Neural progenitor cell (in vitro differentiated cells): ENCODE results near the gene TTC39A.

ENCODE experiments used
- CTCF ChIP-seq: fragments of 200-600 bp; sonication (generic); IDR thresholded peaks from 2 replicates; pipeline ENCODE4 v1.5.1; 2017; ENCODE audit warnings: antibody characterized with exemption, mild to moderate bottlenecking
- EZH2 ChIP-seq: fragments of 200-600 bp; sonication (generic); IDR thresholded peaks from 2 replicates; pipeline ENCODE4 v1.6.1; 2017; ENCODE audit warnings: antibody characterized with exemption, mild to moderate bottlenecking, moderate library complexity
- EZH2phosphoT487 ChIP-seq: fragments of 200-600 bp; sonication (generic); IDR thresholded peaks from 2 replicates; pipeline ENCODE4 v1.6.1; 2017; ENCODE audit warnings: antibody characterized with exemption

GRCh38 chr1:51264451-51264850 lies 65.9 kb downstream of the TTC39A start:
- TF ChIP-seq CTCF = no peak
- TF ChIP-seq EZH2phosphoT487 = no peak
- TF ChIP-seq EZH2 = no peak
